HEK293 (cell line): ENCODE measurements around the gene TGIF1.
A peak's percentile ranks its signal among the peaks of the same experiment; 100 is the strongest.

Source experiments
- CTCF ChIA-PET: fragments of 350-600 bp; formaldehyde crosslinking; extraction: SDS; loops from one replicate; lab custom pipeline; 2021; ENCODE audit warnings: antibody characterized with exemption; lab: Yijun Ruan, JAX
- POLR2A ChIA-PET: fragments of 300-600 bp; formaldehyde crosslinking; extraction: SDS; loops from one replicate; lab custom pipeline; 2020; ENCODE audit warnings: antibody characterized with exemption, inconsistent platforms; lab: Yijun Ruan, JAX
- H3K27ac ChIP-seq: fragments of 200-500 bp; sonication (Bioruptor generic); 2 replicates; pipeline ENCODE4 v1.5.1; 2014; ENCODE audit warnings: low read depth, low read length, control low read depth, inconsistent platforms; ENCODE audit errors: extremely low read depth
- H3K36me3 ChIP-seq, 2 experiments: fragments of 200-500 bp in 1 of 2; sonication (Bioruptor generic) in 1 of 2; 1 replicate in 1 of 2; 2 replicates in 1 of 2; pipeline ENCODE4 v1.5.1; 2014 to 2017; ENCODE audit warnings: inconsistent platforms in 2 of 2, low read length in 2 of 2; ENCODE audit not compliant: control insufficient read depth in 2 of 2, insufficient read depth in 1 of 2
- H3K4me1 ChIP-seq: fragments of 200-500 bp; sonication (Bioruptor generic); 2 replicates; pipeline ENCODE4 v1.5.1; 2014; ENCODE audit warnings: mild to moderate bottlenecking, low read length, inconsistent platforms; ENCODE audit not compliant: control insufficient read depth, insufficient read depth
- H3K4me3 ChIP-seq: 2 replicates; pipeline ENCODE4 v1.5.1; 2011; ENCODE audit warnings: low read depth, mild to moderate bottlenecking, control low read depth, low read length, moderate library complexity
- H3K9me3 ChIP-seq: fragments of 200-500 bp; sonication (Bioruptor generic); 2 replicates; pipeline ENCODE4 v1.5.1; 2014; ENCODE audit warnings: low read depth, low read length, inconsistent platforms; ENCODE audit not compliant: control insufficient read depth, insufficient read depth
- ZBTB7A ChIP-seq: fragments of 450-650 bp; formaldehyde crosslinking; IDR thresholded peaks from 2 replicates; pipeline ENCODE4 v1.5.1; 2016; ENCODE audit warnings: low read depth, missing biosample characterization, missing genetic modification characterization
- ZNF133 ChIP-seq: fragments of 450-650 bp; formaldehyde crosslinking; IDR thresholded peaks from 2 replicates; pipeline ENCODE4 v1.5.1; 2016; ENCODE audit warnings: missing biosample characterization, missing genetic modification characterization
- ZNF274 ChIP-seq, 2 experiments: fragments of 200-500 bp in 1 of 2; fragments of 450-650 bp in 1 of 2; sonication (Bioruptor generic) in 1 of 2; formaldehyde crosslinking in 1 of 2; IDR thresholded peaks; 2 replicates each; pipeline versions ENCODE4 v1.5.1 to v1.6.1; 2014 to 2016; ENCODE audit warnings: borderline replicate concordance in 1 of 2, inconsistent platforms in 1 of 2, low read length in 1 of 2, missing biosample characterization in 1 of 2, missing genetic modification characterization in 1 of 2
- ZNF48 ChIP-seq: fragments of 450-650 bp; formaldehyde crosslinking; IDR thresholded peaks from 2 replicates; pipeline ENCODE4 v1.5.1; 2016; ENCODE audit warnings: missing biosample characterization, missing genetic modification characterization
- TF ChIP-seq, protein P1 (sequence below): fragments of 450-650 bp; formaldehyde crosslinking; IDR thresholded peaks from 2 replicates; pipeline ENCODE4 v1.5.1; 2016; ENCODE audit warnings: missing biosample characterization, missing genetic modification characterization, low read depth
- TF ChIP-seq, protein P2 (sequence below): fragments of 450-650 bp; formaldehyde crosslinking; IDR thresholded peaks from 2 replicates; pipeline ENCODE4 v1.5.1; 2016; ENCODE audit warnings: missing biosample characterization, missing genetic modification characterization
- TF ChIP-seq, protein P3 (sequence below): fragments of 450-650 bp; formaldehyde crosslinking; IDR thresholded peaks from 2 replicates; pipeline ENCODE4 v1.5.1; 2016; ENCODE audit warnings: missing biosample characterization, missing genetic modification characterization

TGIF1 gene

DNA sequence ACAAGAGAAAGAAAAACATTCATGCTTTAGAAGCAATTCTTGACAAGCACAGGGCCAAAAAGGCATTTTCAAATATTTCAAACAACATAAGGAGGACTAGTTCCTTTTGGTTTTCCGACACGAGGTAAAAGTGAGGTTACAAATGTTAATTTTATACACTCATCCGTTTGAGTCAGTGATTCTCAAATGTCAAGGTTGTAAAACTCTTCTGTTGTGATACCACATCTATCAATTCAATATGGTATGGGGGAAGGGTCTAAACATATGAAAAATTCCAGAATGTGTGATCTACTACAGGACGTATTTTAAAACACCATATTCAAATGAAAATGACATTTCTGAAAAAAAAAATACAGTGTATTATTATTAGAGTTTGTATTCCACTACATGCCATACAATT is 52.7 kb downstream of the TGIF1 start:
- ChIA-PET POLR2A (no interaction called here), CTCF (no interaction called here)
- Histone ChIP-seq H3K4me3 (no peak overlapping the region), H3K4me1 (0 out of 2 replicates have a peak, but pooled peaks cover 3% of the 10 kb centered on the region), H3K36me3 (no peaks in the 10 kb centered on the region), H3K27ac (no peak overlapping the region)
- TF ChIP-seq, protein P1, sequence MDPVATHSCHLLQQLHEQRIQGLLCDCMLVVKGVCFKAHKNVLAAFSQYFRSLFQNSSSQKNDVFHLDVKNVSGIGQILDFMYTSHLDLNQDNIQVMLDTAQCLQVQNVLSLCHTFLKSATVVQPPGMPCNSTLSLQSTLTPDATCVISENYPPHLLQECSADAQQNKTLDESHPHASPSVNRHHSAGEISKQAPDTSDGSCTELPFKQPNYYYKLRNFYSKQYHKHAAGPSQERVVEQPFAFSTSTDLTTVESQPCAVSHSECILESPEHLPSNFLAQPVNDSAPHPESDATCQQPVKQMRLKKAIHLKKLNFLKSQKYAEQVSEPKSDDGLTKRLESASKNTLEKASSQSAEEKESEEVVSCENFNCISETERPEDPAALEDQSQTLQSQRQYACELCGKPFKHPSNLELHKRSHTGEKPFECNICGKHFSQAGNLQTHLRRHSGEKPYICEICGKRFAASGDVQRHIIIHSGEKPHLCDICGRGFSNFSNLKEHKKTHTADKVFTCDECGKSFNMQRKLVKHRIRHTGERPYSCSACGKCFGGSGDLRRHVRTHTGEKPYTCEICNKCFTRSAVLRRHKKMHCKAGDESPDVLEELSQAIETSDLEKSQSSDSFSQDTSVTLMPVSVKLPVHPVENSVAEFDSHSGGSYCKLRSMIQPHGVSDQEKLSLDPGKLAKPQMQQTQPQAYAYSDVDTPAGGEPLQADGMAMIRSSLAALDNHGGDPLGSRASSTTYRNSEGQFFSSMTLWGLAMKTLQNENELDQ = no peak
- TF ChIP-seq, all 188 proteins: peak for 0
- H3K9me3 ChIP-seq = no peaks in the 10 kb centered on the region

DNA sequence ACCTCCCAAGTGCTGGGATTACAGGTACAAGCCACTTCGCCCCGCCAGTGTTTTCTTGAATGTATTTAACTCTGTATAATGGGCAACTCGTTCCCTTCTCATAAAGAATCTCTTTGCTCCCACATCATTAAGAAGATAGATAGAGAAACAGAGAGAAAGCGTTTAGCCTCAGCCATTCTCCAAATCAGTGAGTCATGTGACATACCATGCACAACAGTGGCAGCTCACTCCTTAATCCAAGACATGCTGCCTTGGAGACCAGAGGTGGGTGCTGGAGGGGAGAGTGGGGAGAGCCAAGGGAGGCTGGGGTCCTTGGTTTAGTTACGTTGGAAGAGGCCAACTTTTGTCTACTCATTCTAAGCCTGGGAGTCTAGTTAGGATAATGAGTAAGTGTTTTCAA is 54.7 kb downstream of the TGIF1 start:
- Histone ChIP-seq H3K36me3 (no peaks in the 10 kb centered on the region), H3K9me3 (no peaks in the 10 kb centered on the region), H3K4me3 (no peak overlapping the region), H3K27ac (no peak overlapping the region), H3K4me1 (0 out of 2 replicates have a peak, but pooled peaks cover 3% of the 10 kb centered on the region)
- TF ChIP-seq, protein P2, sequence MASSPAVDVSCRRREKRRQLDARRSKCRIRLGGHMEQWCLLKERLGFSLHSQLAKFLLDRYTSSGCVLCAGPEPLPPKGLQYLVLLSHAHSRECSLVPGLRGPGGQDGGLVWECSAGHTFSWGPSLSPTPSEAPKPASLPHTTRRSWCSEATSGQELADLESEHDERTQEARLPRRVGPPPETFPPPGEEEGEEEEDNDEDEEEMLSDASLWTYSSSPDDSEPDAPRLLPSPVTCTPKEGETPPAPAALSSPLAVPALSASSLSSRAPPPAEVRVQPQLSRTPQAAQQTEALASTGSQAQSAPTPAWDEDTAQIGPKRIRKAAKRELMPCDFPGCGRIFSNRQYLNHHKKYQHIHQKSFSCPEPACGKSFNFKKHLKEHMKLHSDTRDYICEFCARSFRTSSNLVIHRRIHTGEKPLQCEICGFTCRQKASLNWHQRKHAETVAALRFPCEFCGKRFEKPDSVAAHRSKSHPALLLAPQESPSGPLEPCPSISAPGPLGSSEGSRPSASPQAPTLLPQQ (tag by site-specific recombination) = no peak
- TF ChIP-seq, protein P3, sequence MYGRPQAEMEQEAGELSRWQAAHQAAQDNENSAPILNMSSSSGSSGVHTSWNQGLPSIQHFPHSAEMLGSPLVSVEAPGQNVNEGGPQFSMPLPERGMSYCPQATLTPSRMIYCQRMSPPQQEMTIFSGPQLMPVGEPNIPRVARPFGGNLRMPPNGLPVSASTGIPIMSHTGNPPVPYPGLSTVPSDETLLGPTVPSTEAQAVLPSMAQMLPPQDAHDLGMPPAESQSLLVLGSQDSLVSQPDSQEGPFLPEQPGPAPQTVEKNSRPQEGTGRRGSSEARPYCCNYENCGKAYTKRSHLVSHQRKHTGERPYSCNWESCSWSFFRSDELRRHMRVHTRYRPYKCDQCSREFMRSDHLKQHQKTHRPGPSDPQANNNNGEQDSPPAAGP (tag by site-specific recombination) = no peak
- TF ChIP-seq ZBTB7A (tag by site-specific recombination) (no peak), ZNF274 (IDR thresholded peaks at IDR 0.05; ENCODE audit: low read length) (no peak), ZNF274 (tag by site-specific recombination; IDR thresholded peaks at IDR 0.05; ENCODE audit: borderline replicate concordance) (no peak)
- POLR2A ChIA-PET = interaction anchor here (1.4 kb wide), 1 partner anchor 12 kb away, joined by 3 read pairs; no protein-coding TSS in a partner anchor
- CTCF ChIA-PET = no interaction called here

DNA sequence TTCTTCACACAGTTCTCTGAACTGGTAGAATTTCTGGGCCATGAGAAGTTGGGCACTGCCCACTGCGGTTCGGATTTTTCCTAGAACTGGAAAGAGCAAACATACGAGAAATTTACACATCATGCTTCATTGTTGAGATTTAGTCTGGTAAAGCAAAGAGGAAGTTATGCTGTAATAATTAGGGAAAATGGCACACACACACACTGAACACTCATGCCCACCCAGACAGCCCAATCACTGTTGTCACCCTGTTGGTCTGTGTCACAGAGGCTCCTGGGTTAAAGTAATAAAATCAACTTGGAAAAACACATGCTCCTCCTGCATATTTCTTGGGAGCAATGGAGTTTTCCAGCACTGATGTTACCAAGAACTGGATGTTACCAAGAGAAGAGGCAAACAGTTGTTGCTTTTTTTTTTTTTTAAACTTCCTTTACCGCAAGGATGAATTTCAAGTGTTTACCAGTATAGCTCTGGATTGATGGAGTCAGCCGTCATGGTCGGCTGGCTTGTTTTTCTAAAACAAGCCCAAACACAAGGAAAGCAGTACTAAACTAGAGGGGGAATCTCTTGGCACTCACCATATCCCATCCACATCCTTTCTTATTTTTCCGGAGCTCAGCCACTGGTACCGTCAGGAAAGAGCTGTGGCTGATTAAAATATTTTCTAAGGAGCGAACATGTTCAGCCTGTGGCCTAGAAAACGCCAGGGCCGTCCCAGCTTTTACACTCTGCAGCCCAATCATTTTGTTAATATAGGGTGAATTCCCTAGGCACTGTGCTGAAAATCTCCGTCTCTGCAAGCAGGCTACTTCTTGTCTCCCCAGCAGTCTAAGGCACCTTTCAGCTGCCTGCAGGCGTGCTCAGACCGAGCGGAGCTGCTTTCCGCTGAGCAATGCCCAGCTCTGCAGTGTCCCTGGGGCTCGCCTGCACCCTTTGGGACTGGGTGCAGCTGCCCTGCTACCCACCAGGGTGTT is 58.9 kb downstream of the TGIF1 start:
- TF ChIP-seq ZNF133 (tag by site-specific recombination) (0 out of 2 replicates have a peak, but pooled peaks have one; percentile 40), ZNF48 (tag by site-specific recombination) (no peak)
- POLR2A ChIA-PET = interaction anchor here (0.5 kb wide), 1 partner anchor 69 kb away, joined by 3 read pairs; no protein-coding TSS in a partner anchor
- H3K27ac ChIP-seq = no peak overlapping the region

More for the DNA sequence above, 58.9 kb downstream of the TGIF1 start:
- Histone ChIP-seq H3K4me1 (peaks cover 3% of the 10 kb centered on the region; the same call in 1 of the 2 replicates), H3K36me3 (no peaks in the 10 kb centered on the region), H3K9me3 (no peaks in the 10 kb centered on the region), H3K4me3 (no peak overlapping the region)
- CTCF ChIA-PET = interaction anchor here (0.6 to 3.0 kb wide), 3 partner anchors 29 to 231 kb away, joined by 3 to 9 read pairs (median 3); no protein-coding TSS in a partner anchor
